ENCODE results near the gene TNRC6C.
"Not testable (repeated sequence)": the region's sequence is repeated elsewhere in the genome, so short reads cannot be mapped to it uniquely, and the experiment has no call there.

The TNRC6C gene

DNA sequence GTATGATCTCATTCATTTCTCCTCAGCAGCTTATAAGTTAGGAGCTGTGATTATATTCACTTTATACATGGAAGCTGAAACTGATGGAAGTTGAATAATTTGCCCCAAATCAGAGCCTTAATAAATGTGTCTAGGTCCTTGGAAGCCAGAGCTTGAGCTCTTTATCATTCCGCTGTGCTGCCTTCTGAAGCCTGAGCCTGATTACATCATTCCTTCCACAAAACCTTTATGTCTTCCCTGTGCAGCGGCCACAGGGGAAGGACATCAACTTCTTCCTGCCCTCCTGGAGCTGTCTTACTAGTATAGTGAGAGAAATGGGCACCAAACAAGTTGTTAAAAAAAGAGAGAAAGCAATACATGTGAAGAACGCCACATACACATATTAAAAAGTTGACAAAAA lies 6.8 kb downstream of the TNRC6C start:
- no peak for DNase-seq

- no peak for DNase-seq
Observed at GRCh38 chr17:77966476-77966875, 8.0 kb downstream of the TNRC6C start.

DNA sequence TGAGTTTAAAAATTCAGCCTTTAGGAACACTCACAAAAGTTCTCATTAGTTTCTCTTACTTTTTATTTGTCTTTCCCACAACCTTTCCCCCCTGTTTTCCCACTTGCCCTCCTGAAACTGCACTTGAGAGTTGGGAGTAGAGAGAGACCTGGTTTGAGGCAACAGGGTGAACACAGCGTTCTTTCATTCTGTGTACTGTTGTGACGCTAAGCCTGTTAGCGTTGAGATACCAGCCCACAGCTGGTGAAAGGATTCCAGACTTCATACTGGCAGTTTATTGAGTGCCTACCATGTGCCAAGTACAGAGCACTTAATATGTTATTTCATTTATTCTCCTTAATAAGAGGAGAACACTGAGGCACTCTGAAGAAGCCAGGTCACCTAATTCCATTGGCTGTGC lies 10.3 kb downstream of the TNRC6C start:
- DNase-seq, result no peak

- not testable (repeated sequence) for DNase-seq
Observed at GRCh38 chr17:77972271-77972670, 13.8 kb downstream of the TNRC6C start.

DNA sequence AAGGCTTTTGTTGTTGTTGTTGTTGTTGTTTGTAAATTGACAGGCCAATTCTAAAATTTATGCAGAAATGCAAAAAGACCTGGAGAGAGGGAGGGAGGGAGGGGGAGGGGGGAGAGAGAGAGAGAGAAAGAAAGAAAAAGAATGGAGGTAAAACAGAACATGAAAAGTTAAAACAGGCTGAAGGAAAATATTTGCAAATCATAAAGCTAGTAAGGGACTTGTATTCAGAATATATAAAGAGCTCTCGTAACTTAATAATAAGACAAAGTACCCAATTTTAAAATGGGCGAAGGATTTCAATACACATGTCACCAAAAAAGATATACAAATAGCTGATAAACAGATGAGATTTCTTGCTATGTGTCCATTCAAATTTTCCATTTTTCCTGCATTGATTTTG lies 15.4 kb downstream of the TNRC6C start:
- no peak for DNase-seq

DNA sequence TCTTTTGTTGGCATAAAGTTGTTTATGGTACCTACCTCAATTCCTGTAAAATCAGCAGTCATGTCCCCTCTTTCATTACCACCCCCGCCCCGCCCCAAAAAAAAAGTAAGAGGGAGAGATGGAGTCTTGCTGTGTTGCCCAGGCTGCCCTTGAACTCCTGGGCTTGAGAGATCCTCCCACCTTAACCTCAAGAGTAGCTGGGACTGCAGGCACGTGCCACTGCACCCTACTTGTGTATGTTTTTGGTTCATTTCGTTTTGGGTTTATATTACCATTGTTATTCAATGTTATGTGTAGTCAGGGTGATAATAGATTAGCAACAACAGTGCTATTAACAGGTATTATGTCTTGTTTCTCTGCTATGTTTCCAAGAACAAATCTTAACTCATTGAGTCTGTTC lies 15.9 kb downstream of the TNRC6C start:
- no peak for DNase-seq

DNA sequence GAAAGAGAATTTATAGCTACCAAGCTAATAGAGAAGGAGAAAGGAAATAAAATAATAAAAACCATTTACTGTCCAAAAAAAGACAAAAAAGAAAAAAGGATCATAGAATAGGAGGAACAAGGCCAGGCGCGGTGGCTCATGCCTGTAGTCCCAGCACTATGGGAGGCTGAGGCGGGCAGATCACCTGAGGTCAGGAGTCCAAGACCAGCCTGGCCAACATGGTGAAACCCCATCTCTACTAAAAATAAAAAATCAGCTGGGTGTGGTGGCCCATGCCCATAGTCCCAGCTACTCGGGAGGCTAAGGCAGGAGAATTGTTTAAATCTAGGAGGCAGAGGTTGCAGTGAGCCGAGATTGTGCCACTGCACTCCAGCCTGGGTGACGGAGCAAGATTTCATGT lies 23.9 kb downstream of the TNRC6C start:
- not testable (repeated sequence) for DNase-seq

DNA sequence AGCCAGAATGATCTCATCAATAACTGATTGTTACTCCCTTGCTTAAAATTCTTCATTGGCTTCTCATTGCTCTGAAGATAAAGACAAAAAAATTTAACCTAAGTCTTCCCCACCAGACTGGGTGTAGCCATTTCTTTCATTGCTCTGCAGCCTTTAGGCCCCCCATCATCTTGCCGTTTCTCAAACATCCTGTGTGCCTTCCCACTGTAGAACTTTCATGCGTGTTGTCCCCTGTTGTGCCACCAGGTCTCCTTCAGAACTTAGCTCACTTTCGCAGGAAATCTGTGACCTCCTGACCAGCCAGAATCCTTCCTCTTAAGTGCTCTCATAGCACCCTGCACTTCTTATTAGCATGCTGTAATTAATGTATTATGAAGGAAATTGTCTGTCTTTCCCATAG lies 31.8 kb downstream of the TNRC6C start:
- no peak for DNase-seq

DNA sequence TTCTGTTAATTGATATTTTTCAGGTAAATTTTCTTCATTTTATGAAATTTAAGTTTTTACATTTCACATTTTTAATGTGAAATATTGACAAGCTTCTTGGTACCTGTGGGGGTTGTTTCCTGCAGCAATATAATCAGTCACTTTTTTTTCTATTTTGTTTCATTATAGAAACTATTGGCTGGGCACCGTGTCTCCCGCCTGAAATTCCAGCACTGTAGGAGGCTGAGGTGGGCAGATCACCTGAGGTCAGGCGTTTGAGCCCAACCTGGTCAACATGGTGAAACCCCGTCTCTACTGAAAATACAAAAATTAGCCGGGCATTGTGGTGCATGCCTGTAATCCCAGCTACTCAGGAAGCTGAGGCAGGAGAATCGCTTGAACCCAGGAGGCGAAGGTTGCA lies 35.2 kb downstream of the TNRC6C start:
- not testable (repeated sequence) for DNase-seq

DNA sequence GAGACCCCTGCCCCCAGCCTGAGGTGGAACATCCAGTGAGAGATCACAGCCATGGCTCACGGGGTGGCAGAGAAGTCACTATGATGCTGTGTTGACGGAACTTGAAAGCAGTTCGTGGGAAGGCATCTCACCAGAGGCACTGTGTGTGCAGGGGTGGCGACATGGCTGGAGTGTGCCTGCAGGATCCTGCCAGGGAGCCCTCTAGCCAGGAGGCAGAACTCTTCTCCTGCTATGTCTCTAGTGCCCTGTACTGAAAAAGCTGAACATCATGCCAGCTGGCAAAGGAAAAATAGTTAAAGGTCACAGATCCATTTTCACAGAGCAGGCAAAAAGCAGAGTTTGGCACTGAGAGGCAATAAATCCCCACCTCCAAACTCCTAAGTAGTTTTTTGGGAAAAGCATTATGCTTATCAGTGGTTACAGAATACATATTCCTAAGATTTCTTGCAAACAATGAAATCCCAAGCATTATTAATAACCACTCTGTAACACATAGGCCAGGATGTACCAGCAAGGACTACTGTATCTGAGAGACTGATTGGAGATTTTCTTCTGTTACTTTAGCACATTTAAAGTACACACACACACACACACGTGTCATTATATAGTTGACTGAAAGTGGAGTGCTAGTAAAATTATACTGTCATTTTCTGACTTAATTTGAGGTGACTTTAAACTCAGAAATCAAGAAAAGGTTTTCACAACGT lies 36.8 kb downstream of the TNRC6C start:
- no peak for DNase-seq

DNA sequence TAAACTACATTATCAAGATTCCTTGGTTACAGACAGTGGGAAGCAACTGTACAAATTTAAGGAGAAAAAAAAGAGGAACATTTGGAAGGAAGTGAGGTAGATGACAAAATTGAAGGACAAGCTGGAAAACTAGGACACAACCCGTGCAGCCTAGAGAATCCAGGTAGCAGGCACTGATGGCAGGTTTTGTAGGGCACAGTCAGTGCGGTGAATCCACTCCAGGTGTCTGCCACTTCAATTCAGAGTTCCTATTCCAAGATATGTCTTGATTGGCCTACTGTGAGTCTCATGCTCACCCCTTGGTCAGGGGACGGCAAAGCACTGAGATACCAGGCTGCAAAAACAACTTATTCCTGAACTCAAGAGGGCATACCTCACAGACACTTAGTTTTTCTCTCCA lies 37.8 kb downstream of the TNRC6C start:
- no peak for DNase-seq

GRCh38 chr17:77999413-78000173 lies 41.1 kb downstream of the TNRC6C start:
- no peak for DNase-seq

DNA sequence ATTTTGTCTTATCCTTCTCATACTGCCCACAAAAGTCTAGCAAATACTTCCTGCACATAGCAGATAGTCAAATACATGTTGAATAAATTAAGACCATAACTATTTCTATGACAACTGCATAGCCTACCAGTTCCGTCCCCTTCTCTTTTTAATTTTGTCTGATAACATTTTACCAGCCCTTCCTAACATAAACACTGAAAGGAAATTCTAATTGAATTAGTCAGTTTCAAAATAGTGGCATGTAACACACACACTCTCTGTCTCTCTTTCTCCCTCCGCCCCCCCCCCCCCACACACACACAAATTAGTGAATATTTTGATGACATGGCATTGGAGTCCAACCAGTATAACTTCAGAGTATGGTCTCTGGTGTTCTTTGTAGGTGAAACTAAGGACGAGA lies 41.8 kb downstream of the TNRC6C start:
- DNase-seq, result no peak

GRCh38 chr17:78001182-78001581 lies 42.7 kb downstream of the TNRC6C start:
- DNase-seq, result no peak

DNA sequence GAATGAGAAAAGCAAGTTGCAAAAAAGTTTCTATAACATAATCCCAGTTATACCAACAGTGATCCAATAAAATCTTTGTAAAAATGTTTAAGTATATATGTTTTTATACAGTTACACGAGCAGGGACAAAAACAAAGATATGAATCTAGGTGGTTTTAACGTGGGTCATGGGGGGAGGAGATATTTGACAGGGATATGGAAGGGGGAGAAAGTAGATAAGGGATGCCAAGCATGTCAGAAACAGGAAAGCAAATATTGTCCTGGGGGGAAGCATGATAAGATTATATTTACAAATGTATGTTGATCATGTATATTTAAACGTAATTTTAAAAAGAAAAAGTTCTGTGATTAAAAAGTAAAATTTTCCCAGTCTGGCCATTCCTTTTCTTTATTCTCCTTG lies 43.1 kb downstream of the TNRC6C start:
- no peak for DNase-seq

DNA sequence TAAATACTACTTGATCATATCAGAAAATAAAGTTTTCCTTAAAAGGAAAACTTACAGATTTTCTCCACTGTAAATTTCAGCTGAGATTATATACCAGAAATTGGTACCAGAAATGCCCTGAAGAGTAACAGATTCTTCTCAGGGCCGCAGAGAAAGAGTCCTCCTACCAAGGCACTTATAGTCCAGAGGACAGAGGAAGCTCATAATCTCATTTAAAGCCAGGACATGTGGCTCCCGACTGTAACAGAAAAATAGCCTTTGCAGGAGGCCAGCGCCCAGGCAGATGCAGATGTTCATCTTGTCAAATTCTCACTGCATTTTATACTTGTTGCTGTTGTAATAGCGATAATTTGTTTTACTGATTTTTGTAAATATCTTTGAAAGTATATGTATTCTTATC lies 43.7 kb downstream of the TNRC6C start:
- DNase-seq, result no peak

DNA sequence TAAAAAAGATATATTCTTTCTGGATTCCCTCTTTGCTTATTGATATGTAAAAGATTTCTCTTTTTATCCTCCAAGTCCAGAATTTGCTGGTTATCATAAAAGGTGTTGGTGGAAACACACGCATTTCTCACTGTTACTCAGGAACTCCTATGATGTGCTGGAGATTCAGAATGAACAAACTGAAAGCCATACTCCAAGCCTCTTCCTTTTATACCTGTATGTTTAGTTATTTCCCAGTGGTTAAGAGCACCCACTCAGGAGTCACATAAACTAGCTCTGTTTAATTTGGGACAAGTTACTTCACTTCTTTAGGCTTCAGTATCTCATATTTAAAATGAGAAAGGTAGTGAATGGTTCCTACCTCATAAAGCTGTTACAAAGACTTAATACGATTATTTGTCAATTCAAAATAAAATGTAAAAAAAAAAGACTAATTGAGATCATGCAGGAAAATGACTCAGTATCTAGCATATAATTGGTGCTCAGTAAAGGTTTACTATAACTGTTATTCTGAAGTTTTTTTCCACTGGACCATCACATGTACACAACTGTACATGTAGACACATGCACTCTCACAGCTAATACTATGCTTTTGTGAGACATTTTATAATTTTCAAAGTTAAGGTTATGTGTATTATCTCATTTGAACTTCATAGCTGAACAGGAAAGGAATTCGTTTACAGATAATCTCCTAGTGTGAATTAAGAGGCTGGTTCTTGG lies 47.1 kb downstream of the TNRC6C start:
- no peak for DNase-seq

DNA sequence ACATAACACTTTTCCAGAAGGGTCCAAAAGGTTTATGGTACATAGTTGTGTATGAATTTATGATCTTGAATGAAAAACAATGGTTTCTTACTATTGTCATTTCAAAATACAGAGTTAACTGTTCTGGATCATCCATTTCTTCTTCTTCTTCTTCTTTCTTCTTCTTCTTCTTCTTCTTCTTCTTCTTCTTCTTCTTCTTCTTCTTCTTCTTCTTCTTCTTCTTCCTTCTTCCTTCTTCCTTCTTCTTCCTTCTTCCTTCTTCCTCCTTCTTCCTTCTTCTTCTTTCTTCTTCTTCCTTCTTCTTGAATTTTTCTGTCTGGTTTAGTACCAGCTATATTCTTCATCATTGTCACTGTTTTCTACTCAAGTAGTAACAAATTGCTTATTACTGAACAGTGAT lies 47.8 kb downstream of the TNRC6C start:
- no peak for DNase-seq

DNA sequence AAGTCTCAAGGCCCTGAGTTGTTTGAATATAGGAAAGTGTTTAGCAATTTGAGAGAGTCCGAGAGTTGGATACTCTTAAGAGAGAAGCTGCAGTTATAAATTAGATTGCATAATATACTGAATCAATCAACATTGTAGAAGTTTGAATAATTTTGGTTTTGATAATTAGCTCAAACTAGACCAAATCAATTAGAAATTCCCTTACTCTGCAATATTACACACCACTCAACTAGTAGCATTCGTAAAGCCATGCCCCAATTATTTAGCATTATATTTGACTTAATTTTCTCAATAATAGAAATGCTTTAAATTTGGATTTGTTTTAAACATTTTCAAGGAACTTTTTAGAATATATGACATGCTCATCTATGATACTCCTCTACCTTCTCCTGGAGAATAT lies 49.1 kb downstream of the TNRC6C start:
- DNase-seq, result no peak

GRCh38 chr17:78010759-78011158 lies 52.3 kb downstream of the TNRC6C start:
- no peak for DNase-seq

GRCh38 chr17:78012428-78012827 lies 53.9 kb downstream of the TNRC6C start:
- DNase-seq, result no peak

DNA sequence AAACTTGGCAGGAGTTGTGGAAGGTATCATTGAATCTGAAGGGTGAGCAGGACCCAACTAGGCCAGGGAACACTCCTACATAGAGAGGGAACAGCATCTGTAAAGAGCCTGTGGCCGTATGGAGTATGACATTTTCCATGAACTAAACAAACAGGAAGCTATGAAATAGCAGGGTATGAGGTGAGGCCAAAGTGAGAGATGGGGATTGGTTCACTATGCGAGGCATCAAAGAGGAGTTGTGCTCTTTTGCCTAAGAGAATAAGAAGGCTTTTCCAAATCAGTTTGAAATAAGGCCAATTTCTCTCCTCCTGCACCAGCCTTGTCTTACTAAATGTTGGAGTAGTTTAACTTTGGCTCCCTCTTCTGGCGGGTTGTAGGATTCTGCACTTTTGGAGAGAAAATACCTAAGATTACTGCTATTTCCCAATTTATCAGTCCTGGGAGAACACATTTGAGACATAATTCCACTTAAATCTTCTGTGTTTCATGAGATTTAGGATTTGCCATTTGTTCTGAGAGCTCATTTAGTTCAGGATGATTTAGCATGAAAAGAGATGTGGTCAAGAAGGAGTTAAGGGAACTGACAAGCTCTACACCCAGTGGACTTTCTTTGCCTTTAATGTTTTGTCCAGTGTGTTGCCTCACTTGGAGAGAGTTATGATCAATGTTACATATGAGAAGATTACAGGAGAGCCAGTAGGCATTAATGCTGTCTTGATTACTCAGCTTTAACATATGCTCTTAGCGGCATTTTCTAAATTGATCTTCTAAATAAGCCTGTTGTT lies 55.4 kb downstream of the TNRC6C start:
- peak; percentile 27 for DNase-seq

DNA sequence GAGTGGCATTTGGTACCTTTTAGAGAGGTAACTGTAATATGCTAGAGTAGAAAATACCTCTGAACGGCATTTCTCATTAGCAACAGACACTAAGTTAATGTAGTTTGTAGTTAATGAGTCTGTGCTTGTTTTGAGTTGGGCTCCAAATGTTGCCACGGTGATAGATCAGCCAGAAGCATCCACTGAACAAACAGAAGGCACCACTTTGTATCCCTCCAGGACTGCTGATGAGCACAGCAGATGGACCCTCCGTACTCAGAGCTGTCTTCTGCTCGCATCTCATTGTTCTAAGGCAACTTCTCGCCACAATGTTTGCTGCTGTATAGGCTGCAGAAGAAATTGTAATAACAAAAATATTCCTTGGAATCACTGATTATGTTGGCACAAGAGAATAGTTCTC lies 56.1 kb downstream of the TNRC6C start:
- no peak for DNase-seq
